ENCODE measurements around the gene CD247.

The CD247 gene

DNA sequence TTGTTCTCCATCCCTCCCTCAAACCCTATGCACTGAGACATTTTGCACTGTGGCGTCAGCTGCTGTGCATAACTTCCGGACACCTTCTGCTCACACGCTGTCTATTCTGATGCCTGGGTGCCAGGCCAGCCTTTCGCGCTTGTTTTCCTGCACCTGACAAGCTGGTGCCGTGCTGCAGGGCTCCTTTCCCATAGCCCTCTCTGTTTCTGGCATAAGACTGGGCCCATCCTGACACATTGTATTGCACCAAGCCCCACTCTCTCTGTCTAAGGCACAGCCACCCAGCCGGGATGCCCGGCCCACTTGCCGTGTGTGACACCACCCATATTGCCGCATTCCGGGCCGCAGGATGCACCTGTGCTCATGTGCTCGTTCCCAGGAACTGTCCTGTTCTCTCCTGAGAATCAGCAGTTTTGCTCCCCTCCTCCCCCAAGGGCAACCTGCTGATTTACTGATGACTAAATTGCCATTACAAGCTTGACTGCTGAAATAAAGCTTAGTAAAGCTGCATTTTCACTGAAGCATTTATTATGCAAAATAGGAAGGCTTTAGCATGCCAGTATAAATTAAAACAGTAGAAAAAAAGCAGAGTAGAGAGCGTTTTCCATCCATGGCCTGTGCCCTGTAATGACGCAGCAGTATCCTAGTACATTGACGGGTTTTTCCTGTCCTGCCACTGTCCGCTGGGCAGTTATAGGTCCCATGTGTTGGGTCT, 88.0 kb downstream of the CD247 start:
- Histone ChIP-seq H3K36me3 (ENCODE audit: control insufficient read depth, insufficient read depth, low read length) (no peaks in the 10 kb centered on the region), H3K9me3 (ENCODE audit: control insufficient read depth, insufficient read depth, low read length) (no peaks in the 10 kb centered on the region), H3K4me1 (ENCODE audit: control insufficient read depth, insufficient read depth, low read length) (peaks cover 20% of the 10 kb centered on the region), H3K27me3 (ENCODE audit: control insufficient read depth, insufficient read depth, low read length) (no peaks in the 10 kb centered on the region), H3K4me3 (ENCODE audit: low read length) (no peak overlapping the region), H3K27ac (ENCODE audit: low read length) (no peak overlapping the region)
- WGBS (ENCODE audit: insufficient coverage, insufficient read length) = no CpG with 5 or more reads among the region's 17 CpGs
- no peak for DNase-seq (ENCODE audit: low read depth, low spot score)

DNA sequence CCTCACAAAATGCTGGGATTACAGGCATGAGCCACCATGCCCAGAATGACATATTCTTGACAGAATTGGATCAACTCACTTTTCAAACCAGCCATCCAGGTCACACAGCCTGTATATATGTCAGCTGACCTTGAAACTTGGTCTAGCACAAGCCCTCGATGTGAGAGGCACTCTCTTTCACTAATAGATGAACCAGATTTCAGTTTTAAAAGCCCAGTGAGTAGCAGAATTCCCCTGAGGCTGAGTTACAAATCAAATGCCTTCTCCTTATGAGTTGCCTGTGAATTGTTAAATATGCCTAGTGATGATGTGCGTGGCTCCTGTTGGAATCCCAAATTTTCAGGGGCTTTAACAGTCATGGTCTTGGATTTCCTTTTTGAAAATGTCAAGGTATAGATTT, 88.7 kb downstream of the CD247 start:
- no peaks in the 10 kb centered on the region for H3K9me3 ChIP-seq (ENCODE audit: control insufficient read depth, insufficient read depth, low read length)
- DNase-seq (ENCODE audit: low read depth, low spot score) = no peak
- H3K27ac ChIP-seq (ENCODE audit: low read length) = no peak overlapping the region
- H3K36me3 ChIP-seq (ENCODE audit: control insufficient read depth, insufficient read depth, low read length) = no peaks in the 10 kb centered on the region
- peaks cover 22% of the 10 kb centered on the region for H3K4me1 ChIP-seq (ENCODE audit: control insufficient read depth, insufficient read depth, low read length)
- no peak overlapping the region for H3K4me3 ChIP-seq (ENCODE audit: low read length)
- no CpG with 5 or more reads among the region's 2 CpGs for WGBS (ENCODE audit: insufficient coverage, insufficient read length)
- no peaks in the 10 kb centered on the region for H3K27me3 ChIP-seq (ENCODE audit: control insufficient read depth, insufficient read depth, low read length)

DNA sequence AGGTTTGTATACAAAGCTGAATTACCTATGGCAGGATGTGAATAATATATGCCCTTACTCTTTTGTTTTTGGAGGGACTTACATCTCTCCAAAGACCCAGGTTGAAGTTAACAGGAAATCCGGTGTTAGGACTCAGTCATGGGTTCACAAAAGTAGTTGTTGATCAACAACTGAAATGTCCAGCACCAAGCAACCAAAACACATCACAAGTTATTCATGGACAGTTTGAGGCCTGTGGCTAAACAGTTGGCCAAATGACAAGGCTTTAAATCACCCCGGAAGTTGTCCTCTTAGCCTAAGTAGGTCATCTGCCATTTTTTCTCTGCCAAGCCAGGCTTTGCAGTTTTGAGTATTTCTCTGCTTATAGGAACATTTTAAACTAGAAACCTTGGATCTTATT, 89.9 kb downstream of the CD247 start:
- no peak for DNase-seq (ENCODE audit: low read depth, low spot score)
- Histone ChIP-seq H3K9me3 (ENCODE audit: control insufficient read depth, insufficient read depth, low read length) (no peaks in the 10 kb centered on the region), H3K27ac (ENCODE audit: low read length) (no peak overlapping the region), H3K4me1 (ENCODE audit: control insufficient read depth, insufficient read depth, low read length) (peaks cover 22% of the 10 kb centered on the region), H3K27me3 (ENCODE audit: control insufficient read depth, insufficient read depth, low read length) (no peaks in the 10 kb centered on the region), H3K36me3 (ENCODE audit: control insufficient read depth, insufficient read depth, low read length) (no peaks in the 10 kb centered on the region), H3K4me3 (ENCODE audit: low read length) (no peak overlapping the region)
- no CpG with 5 or more reads among the region's 2 CpGs for WGBS (ENCODE audit: insufficient coverage, insufficient read length)

DNA sequence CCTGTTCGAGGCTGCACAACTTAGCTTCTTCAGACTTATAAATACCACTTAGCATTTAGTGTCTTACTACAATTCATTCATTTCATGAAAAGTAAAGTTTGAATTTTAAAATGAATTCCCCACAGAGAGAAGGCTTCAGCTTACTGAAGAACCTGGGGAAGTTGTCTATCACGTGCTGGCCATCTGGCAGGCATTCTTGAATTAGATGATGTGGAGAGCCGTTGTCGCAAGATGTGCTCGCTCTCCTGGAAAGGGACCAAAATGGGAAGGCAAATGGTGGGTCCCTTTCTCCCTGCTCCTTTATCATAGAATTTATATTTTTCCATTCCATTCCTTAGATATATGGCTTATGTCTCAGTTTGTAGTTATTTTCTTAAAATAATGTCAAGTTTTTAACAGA, 90.5 kb downstream of the CD247 start:
- WGBS (ENCODE audit: insufficient coverage, insufficient read length) = no CpG with 5 or more reads among the region's 5 CpGs
- Histone ChIP-seq H3K27ac (ENCODE audit: low read length) (no peak overlapping the region), H3K27me3 (ENCODE audit: control insufficient read depth, insufficient read depth, low read length) (no peaks in the 10 kb centered on the region), H3K4me1 (ENCODE audit: control insufficient read depth, insufficient read depth, low read length) (peaks cover 22% of the 10 kb centered on the region), H3K9me3 (ENCODE audit: control insufficient read depth, insufficient read depth, low read length) (no peaks in the 10 kb centered on the region), H3K36me3 (ENCODE audit: control insufficient read depth, insufficient read depth, low read length) (no peaks in the 10 kb centered on the region), H3K4me3 (ENCODE audit: low read length) (no peak overlapping the region)
- DNase-seq (ENCODE audit: low read depth, low spot score) = no peak

DNA sequence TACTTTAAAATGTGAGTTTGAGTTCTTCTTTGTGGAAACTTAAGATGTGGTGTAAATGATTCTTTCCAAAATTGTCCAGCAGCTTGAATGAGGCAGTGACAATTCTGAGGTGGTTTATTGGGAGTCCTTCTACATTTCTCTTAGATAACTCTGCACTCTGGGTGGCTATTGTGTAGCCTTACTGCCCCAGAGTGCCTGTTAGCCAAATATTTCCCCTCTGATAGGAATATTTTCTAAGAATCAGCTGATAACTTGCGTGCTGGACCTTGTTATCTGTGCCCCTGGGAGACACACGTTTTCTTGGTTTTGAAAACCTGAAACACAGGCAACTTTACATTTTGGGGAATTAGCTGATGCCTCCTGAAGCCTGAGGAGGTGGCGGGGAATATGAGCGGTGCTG, 91.6 kb downstream of the CD247 start:
- no peak for DNase-seq (ENCODE audit: low read depth, low spot score)
- WGBS (ENCODE audit: insufficient coverage, insufficient read length) = no CpG with 5 or more reads among the region's 4 CpGs
- Histone ChIP-seq H3K36me3 (ENCODE audit: control insufficient read depth, insufficient read depth, low read length) (no peaks in the 10 kb centered on the region), H3K4me1 (ENCODE audit: control insufficient read depth, insufficient read depth, low read length) (peaks cover 17% of the 10 kb centered on the region), H3K4me3 (ENCODE audit: low read length) (no peak overlapping the region), H3K27me3 (ENCODE audit: control insufficient read depth, insufficient read depth, low read length) (no peaks in the 10 kb centered on the region), H3K9me3 (ENCODE audit: control insufficient read depth, insufficient read depth, low read length) (no peaks in the 10 kb centered on the region), H3K27ac (ENCODE audit: low read length) (no peak overlapping the region)

DNA sequence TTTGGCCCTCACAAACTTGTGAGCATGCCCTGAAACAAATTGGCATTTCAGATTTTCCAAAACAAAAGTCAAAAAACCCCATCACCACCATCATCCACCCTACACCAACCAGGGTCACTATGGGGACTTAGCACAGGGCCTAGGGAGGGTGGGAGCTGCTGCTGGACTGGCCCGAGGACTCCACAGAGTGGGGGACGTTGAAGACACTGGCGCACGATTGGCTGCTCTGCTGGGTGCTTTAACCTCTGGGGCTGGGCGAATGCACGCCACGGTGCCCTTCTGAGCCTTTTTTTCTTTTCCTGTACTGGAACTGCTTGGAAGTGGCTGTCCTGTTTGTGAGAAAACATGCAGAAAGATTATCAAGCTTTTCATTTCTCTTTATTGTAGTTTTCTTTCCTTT, 92.8 kb downstream of the CD247 start:
- no peak overlapping the region for H3K4me3 ChIP-seq (ENCODE audit: low read length)
- no peaks in the 10 kb centered on the region for H3K9me3 ChIP-seq (ENCODE audit: control insufficient read depth, insufficient read depth, low read length)
- no peak overlapping the region for H3K27ac ChIP-seq (ENCODE audit: low read length)
- peaks cover 7% of the 10 kb centered on the region for H3K4me1 ChIP-seq (ENCODE audit: control insufficient read depth, insufficient read depth, low read length)
- no CpG with 5 or more reads among the region's 7 CpGs for WGBS (ENCODE audit: insufficient coverage, insufficient read length)
- no peaks in the 10 kb centered on the region for H3K27me3 ChIP-seq (ENCODE audit: control insufficient read depth, insufficient read depth, low read length)
- no peak for DNase-seq (ENCODE audit: low read depth, low spot score)
- H3K36me3 ChIP-seq (ENCODE audit: control insufficient read depth, insufficient read depth, low read length) = no peaks in the 10 kb centered on the region

DNA sequence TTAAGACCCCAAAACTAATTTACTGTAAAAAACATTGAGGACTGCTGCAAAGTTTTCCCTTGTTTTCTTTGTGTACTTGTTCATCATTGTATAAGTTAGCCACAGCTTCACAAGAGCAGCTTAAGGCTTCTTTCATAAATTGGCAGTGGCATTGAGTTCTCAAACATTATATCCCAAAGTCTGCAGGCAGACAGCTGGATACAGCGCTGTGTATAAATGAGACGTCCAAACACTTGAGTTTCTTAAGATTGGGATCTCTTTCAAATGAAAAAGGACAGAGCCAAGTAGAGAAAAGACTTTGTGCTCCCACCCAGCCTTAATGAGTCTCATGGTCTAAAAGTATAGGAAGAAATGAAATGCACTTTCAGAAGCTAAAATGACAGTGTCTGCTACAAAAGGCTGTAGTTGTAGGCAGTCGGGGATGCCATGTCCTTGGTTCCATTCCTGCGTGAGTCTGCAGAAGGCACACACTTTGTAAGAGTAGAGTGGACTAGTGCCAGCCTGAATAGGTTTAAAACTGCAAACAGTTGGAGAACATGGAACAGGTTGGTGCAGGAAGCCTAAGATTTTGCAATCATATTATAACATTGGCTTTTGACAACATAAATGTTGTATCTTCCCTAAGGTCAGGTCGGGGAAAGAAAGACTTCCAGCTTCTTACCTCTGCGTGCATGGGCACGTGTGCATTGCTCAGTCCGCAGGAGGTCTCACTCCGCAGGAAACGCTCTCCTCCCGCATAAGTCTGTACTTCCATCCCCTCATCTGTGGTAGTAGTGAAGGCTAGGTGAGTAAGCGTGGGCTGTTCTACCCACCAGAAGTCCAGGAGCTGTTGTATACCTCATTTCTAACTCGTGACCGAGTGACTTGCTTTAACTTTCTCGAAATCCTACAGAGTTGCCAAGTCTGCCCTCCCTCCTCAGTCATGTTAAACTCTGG, 94.4 kb downstream of the CD247 start:
- Histone ChIP-seq H3K9me3 (ENCODE audit: control insufficient read depth, insufficient read depth, low read length) (no peaks in the 10 kb centered on the region), H3K36me3 (ENCODE audit: control insufficient read depth, insufficient read depth, low read length) (no peaks in the 10 kb centered on the region), H3K27me3 (ENCODE audit: control insufficient read depth, insufficient read depth, low read length) (no peaks in the 10 kb centered on the region), H3K4me3 (ENCODE audit: low read length) (no peak overlapping the region), H3K4me1 (ENCODE audit: control insufficient read depth, insufficient read depth, low read length) (peaks cover 3% of the 10 kb centered on the region), H3K27ac (ENCODE audit: low read length) (no peak overlapping the region)
- no peak for DNase-seq (ENCODE audit: low read depth, low spot score)
- WGBS (ENCODE audit: insufficient coverage, insufficient read length) = no CpG with 5 or more reads among the region's 15 CpGs

DNA sequence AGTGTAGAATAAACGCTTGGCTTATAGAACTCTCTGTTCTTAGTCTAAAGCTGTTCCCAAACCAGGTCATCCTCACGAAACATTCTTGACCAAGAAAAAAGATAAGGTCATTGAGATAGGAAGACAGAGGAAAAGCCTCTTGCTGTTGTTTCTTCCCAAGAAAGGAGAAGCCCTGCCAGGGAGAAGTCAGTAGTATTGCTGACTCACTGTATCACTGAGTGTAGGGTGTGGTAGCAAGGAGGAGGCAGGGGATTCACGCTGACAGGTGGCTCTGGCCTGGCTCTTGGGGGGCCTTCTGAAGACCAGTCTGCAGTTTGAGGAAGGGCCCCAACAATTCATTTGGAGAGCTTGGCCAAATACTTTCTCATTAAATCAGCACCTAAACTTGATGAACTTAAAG, 97.8 kb downstream of the CD247 start:
- Histone ChIP-seq H3K27me3 (ENCODE audit: control insufficient read depth, insufficient read depth, low read length) (no peaks in the 10 kb centered on the region), H3K27ac (ENCODE audit: low read length) (no peak overlapping the region), H3K9me3 (ENCODE audit: control insufficient read depth, insufficient read depth, low read length) (no peaks in the 10 kb centered on the region), H3K36me3 (ENCODE audit: control insufficient read depth, insufficient read depth, low read length) (peaks cover 2% of the 10 kb centered on the region; the same call in 1 of the 2 replicates), H3K4me1 (ENCODE audit: control insufficient read depth, insufficient read depth, low read length) (peaks cover 5% of the 10 kb centered on the region), H3K4me3 (ENCODE audit: low read length) (no peak overlapping the region)
- WGBS (ENCODE audit: insufficient coverage, insufficient read length) = no CpG with 5 or more reads among the region's 3 CpGs
- DNase-seq (ENCODE audit: low read depth, low spot score) = no peak

DNA sequence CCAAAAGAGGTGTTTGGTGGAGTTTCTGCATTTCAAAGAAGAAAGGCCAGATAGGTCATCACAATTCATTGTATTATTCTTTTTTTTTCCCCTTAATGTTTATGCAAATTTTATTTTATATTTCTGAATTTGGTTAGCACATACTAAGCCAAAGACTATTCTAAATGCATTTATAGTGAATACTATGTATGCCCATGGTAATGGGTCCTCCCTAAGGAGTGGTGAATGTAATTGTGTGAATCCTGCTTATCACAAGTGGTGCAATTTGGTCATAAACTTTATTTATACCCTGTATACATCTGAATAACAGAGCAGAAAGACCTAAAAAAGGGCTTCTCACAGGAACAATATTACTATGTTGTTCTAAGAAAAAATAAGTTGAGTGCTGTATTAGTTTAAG, 99.1 kb downstream of the CD247 start:
- Histone ChIP-seq H3K27me3 (ENCODE audit: control insufficient read depth, insufficient read depth, low read length) (no peaks in the 10 kb centered on the region), H3K4me1 (ENCODE audit: control insufficient read depth, insufficient read depth, low read length) (peaks cover 2% of the 10 kb centered on the region; the same call in 1 of the 2 replicates), H3K36me3 (ENCODE audit: control insufficient read depth, insufficient read depth, low read length) (peaks cover 4% of the 10 kb centered on the region; the same call in 1 of the 2 replicates), H3K27ac (ENCODE audit: low read length) (no peak overlapping the region), H3K9me3 (ENCODE audit: control insufficient read depth, insufficient read depth, low read length) (no peaks in the 10 kb centered on the region), H3K4me3 (ENCODE audit: low read length) (no peak overlapping the region)
- DNase-seq (ENCODE audit: low read depth, low spot score) = no peak

DNA sequence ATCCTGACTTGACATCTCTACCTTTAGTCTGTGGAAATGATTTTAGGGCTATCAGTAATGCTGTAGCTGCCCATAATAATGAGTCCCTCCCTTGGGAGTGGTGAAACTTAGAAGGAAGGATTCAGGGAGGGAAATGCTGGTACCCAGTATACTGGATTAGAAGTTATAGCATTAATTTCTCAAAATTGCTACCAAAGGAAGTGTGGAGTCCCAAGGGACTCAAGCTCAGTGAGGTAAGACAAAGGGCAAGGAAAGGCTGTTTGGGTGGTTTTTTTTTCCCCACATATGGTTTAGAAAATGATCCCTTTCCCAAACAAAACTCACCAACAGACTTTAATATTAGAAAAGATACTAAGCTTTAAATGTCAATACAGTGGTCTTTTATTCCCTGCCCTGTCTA, 99.9 kb downstream of the CD247 start:
- no peaks in the 10 kb centered on the region for H3K27me3 ChIP-seq (ENCODE audit: control insufficient read depth, insufficient read depth, low read length)
- H3K4me3 ChIP-seq (ENCODE audit: low read length) = no peak overlapping the region
- no peaks in the 10 kb centered on the region for H3K9me3 ChIP-seq (ENCODE audit: control insufficient read depth, insufficient read depth, low read length)
- no peak overlapping the region for H3K27ac ChIP-seq (ENCODE audit: low read length)
- DNase-seq (ENCODE audit: low read depth, low spot score) = no peak
- peaks cover 2% of the 10 kb centered on the region; the same call in 1 of the 2 replicates for H3K4me1 ChIP-seq (ENCODE audit: control insufficient read depth, insufficient read depth, low read length)
- H3K36me3 ChIP-seq (ENCODE audit: control insufficient read depth, insufficient read depth, low read length) = peaks cover 4% of the 10 kb centered on the region; the same call in 1 of the 2 replicates
